Gastrocnemius medialis (tissue), 4 donors: ENCODE results near the gene PACS2. TPM values are rescaled to one million over a fixed set of nuclear protein-coding genes. Genes with fewer than 3 reads are reported as not detected.
"Not testable (repeated sequence)": the region's sequence is repeated elsewhere in the genome, so short reads cannot be mapped to it uniquely, and the experiment has no call there.

Experiments used
- ATAC-seq, 2 donors: fragments of 150-250 bp; one replicate each; pipeline ENCODE4 v1.9.1; 2016
- DNase-seq, 2 donors: peaks; one replicate each; pipeline ENCODE4 v3.0.0-alpha.2; 2019
- H3K27ac ChIP-seq, 4 donors: fragments of 200-600 bp; sonication (generic); 1 replicate in 1 of 4; 2 replicates in 3 of 4; pipeline ENCODE4 v1.5.1; 2016 to 2018; ENCODE audit warnings: mild to moderate bottlenecking in 2 of 4, moderate library complexity in 1 of 4
- H3K27me3 ChIP-seq, 3 donors: fragments of 200-600 bp; sonication (generic) in 2 of 3; 1 replicate in 1 of 3; 2 replicates in 2 of 3; pipeline versions ENCODE4 v1.5.1 to v1.6.0; 2016 to 2019; ENCODE audit warnings: mild to moderate bottlenecking in 1 of 3, moderate library complexity in 1 of 3
- H3K36me3 ChIP-seq, 2 donors: fragments of 200-600 bp; sonication (generic) in 1 of 2; one replicate each; pipeline ENCODE4 v1.5.1; 2017 to 2018
- H3K4me1 ChIP-seq, 2 donors: fragments of 200-600 bp; sonication (generic) in 1 of 2; one replicate each; pipeline ENCODE4 v1.5.1; 2016 to 2017; ENCODE audit warnings: mild to moderate bottlenecking in 2 of 2
- H3K4me3 ChIP-seq, 4 donors: fragments of 200-600 bp; sonication (generic) in 3 of 4; 1 replicate in 1 of 4; 2 replicates in 3 of 4; pipeline ENCODE4 v1.5.1; 2016 to 2019; ENCODE audit warnings: mild to moderate bottlenecking in 2 of 4
- H3K9me3 ChIP-seq, 3 donors: fragments of 200-600 bp; sonication (generic) in 2 of 3; 1 replicate in 1 of 3; 2 replicates in 2 of 3; pipeline ENCODE4 v1.5.1; 2016 to 2019
- CTCF ChIP-seq, 5 experiments: fragments of 450-650 bp in 3 of 5; fragments of 200-600 bp in 2 of 5; sonication (generic) in 2 of 5; IDR thresholded peaks in 4 of 5; conservative IDR thresholded peaks in 1 of 5; 1 replicate in 4 of 5; 2 replicates in 1 of 5; pipeline ENCODE4 v1.5.1; 2016 to 2019; ENCODE audit warnings: antibody characterized with exemption in 5 of 5, mild to moderate bottlenecking in 3 of 5, moderate library complexity in 3 of 5
- POLR2A ChIP-seq, 2 donors: fragments of 450-650 bp; IDR thresholded peaks; one replicate each; pipeline ENCODE4 v1.6.1; 2017; ENCODE audit warnings: antibody characterized with exemption in 2 of 2, mild to moderate bottlenecking in 2 of 2, moderate library complexity in 2 of 2
- in situ Hi-C, 4 donors: fragments of 200-750 bp; cut with MboI; loops; one replicate each; pipeline versions ENCODE4 v1.15.0 to v1.8.0; 2017; ENCODE audit warnings: low sequenced_read_pairs in 4 of 4
- intact Hi-C: fragments of 100-400 bp; cut with DNase I; formaldehyde crosslinking; loops from one replicate; pipeline ENCODE4 v1.15.1; 2023; ENCODE audit warnings: low total_unique reads
- total RNA-seq, 4 donors: library from RNA; depleted of rRNA; stranded (reverse); fragments of >200 nt; gene quantifications; one replicate each; pipeline versions ENCODE4 v1.1.0 to v1.2.3, GENCODE V29; 2016

The PACS2 gene
- total RNA-seq, 4 donors from 2014 or later = 81.0 to 115 (median 93.1) TPM

GRCh38 chr14:105358140-105358846, 43.7 kb downstream of the PACS2 start:
- H3K36me3 ChIP-seq = no peaks in the 10 kb centered on the region
- no peak for ATAC-seq
- TF ChIP-seq CTCF (IDR thresholded peaks at IDR 0.05 in 4 of 5, conservative IDR thresholded peaks at IDR 0.05 in 1 of 5) = no peak
- DNase-seq = no peak
- H3K27me3 ChIP-seq = no peaks in the 10 kb centered on the region
- in situ Hi-C loops (loop anchor here in 2 of 4 donors (25.0 kb wide), 2 partner anchors 129 to 271 kb away; partner anchors contain the start of genes CRIP1 (in 1 of the 2) and TEDC1 (in 1 of the 2)), intact Hi-C loops (no loop called here)
- H3K9me3 ChIP-seq = no peaks in the 10 kb centered on the region
- H3K4me3 ChIP-seq = no peak overlapping the region
- H3K27ac ChIP-seq = no peak overlapping the region
- H3K4me1 ChIP-seq = no peaks in the 10 kb centered on the region

GRCh38 chr14:105358943-105359342, 44.4 kb downstream of the PACS2 start:
- in situ Hi-C loops = loop anchor here in 2 of 4 donors (25.0 kb wide), 2 partner anchors 128 to 272 kb away; partner anchors contain the start of genes CRIP1 (in 1 of the 2) and TEDC1 (in 1 of the 2)

GRCh38 chr14:105361412-105361811, 46.9 kb downstream of the PACS2 start:
- ATAC-seq, H3K4me3 ChIP-seq, H3K36me3 ChIP-seq, H3K9me3 ChIP-seq, H3K4me1 ChIP-seq, intact Hi-C loops, H3K27me3 ChIP-seq, H3K27ac ChIP-seq, DNase-seq: not testable (repeated sequence)
- in situ Hi-C loops = loop anchor here in 2 of 4 donors (25.0 kb wide), 2 partner anchors 126 to 274 kb away; partner anchors contain the start of genes CRIP1 (in 1 of the 2) and TEDC1 (in 1 of the 2)

More at GRCh38 chr14:105358943-105359342, 44.4 kb downstream of the PACS2 start:
- ATAC-seq = no peak
- Histone ChIP-seq H3K4me1 (no peaks in the 10 kb centered on the region), H3K36me3 (no peaks in the 10 kb centered on the region), H3K4me3 (no peak overlapping the region), H3K27me3 (no peaks in the 10 kb centered on the region), H3K27ac (no peak overlapping the region), H3K9me3 (no peaks in the 10 kb centered on the region)
- DNase-seq = no peak
- intact Hi-C loops = no loop called here
- TF ChIP-seq POLR2A (IDR thresholded peaks at IDR 0.05) = no peak
- no peak for TF ChIP-seq CTCF (IDR thresholded peaks at IDR 0.05 in 4 of 5, conservative IDR thresholded peaks at IDR 0.05 in 1 of 5)

- in situ Hi-C loops (loop anchor here in 2 of 4 donors (25.0 kb wide), 2 partner anchors 123 to 277 kb away; partner anchors contain the start of genes CRIP1 (in 1 of the 2) and TEDC1 (in 1 of the 2)), intact Hi-C loops (no loop called here)
- TF ChIP-seq POLR2A (IDR thresholded peaks at IDR 0.05) = no peak
- no peak for TF ChIP-seq CTCF (IDR thresholded peaks at IDR 0.05 in 4 of 5, conservative IDR thresholded peaks at IDR 0.05 in 1 of 5)
- Histone ChIP-seq H3K27ac (no peak overlapping the region), H3K27me3 (no peaks in the 10 kb centered on the region), H3K4me3 (no peak overlapping the region), H3K9me3 (no peaks in the 10 kb centered on the region), H3K36me3 (no peaks in the 10 kb centered on the region), H3K4me1 (no peaks in the 10 kb centered on the region)
- no peak for ATAC-seq
- no peak for DNase-seq
These were observed 49.5 kb downstream of the PACS2 start for GRCh38 chr14:105363847-105364708.

GRCh38 chr14:105365101-105365500, 50.6 kb downstream of the PACS2 start:
- ATAC-seq = no peak
- TF ChIP-seq POLR2A (IDR thresholded peaks at IDR 0.05) (no peak), CTCF (IDR thresholded peaks at IDR 0.05 in 4 of 5, conservative IDR thresholded peaks at IDR 0.05 in 1 of 5) (no peak)
- intact Hi-C loops = no loop called here

More at GRCh38 chr14:105365101-105365500, 50.6 kb downstream of the PACS2 start:
- peaks cover 0 to 6% of the 10 kb centered on the region in 2 donors for H3K36me3 ChIP-seq
- H3K27ac ChIP-seq = no peak overlapping the region
- H3K27me3 ChIP-seq = no peaks in the 10 kb centered on the region
- no peaks in the 10 kb centered on the region for H3K9me3 ChIP-seq
- in situ Hi-C loops = loop anchor here in 2 of 4 donors (25.0 kb wide), 2 partner anchors 122 to 278 kb away; partner anchors contain the start of genes CRIP1 (in 1 of the 2) and TEDC1 (in 1 of the 2)
- H3K4me1 ChIP-seq = no peaks in the 10 kb centered on the region
- no peak overlapping the region for H3K4me3 ChIP-seq
- no peak for DNase-seq
